ENCODE data around the gene NEU1. TPM values are rescaled to one million over a fixed set of nuclear protein-coding genes. Genes with fewer than 3 reads are reported as not detected.
"Not testable (repeated sequence)": the region's sequence is repeated elsewhere in the genome, so short reads cannot be mapped to it uniquely, and the experiment has no call there.

NEU1 gene
- total RNA-seq, 4 donors from 2014 or later: 20.8 to 42.7 (median 38.1) TPM

- not testable (repeated sequence) for H3K9me3 ChIP-seq, ATAC-seq, H3K27me3 ChIP-seq, H3K36me3 ChIP-seq
- Histone ChIP-seq H3K4me1 (peaks cover 48 to 53% of the 10 kb centered on the region in 2 donors), H3K27ac (peak overlapping the region; percentile 97 to 98 (median 97)), H3K4me3 (peak overlapping the region; percentile 57 to 68 (median 64))
- peak; percentile 22 to 42 for TF ChIP-seq POLR2A (IDR thresholded peaks at IDR 0.05)
- DNase-seq: peak in 1 of 2 donors; percentile 75
- in situ Hi-C loops (cut with MboI; ENCODE audit: low sequenced_read_pairs in 4 of 4): loop anchor here in 1 of 4 donors (25.0 kb wide), 1 partner anchor 369 kb away; the partner anchor contains the start of genes AGER, AGPAT1, GPSM3 and PBX2
- intact Hi-C loops (cut with DNase I; ENCODE audit: low total_unique reads): loop anchor here (5.0 kb wide), 1 partner anchor 1924 kb away; no protein-coding TSS in a partner anchor
Observed at GRCh38 chr6:31817929-31818511, 44.6 kb downstream of the NEU1 start.

- not testable (repeated sequence) for H3K9me3 ChIP-seq, H3K36me3 ChIP-seq, H3K27me3 ChIP-seq, ATAC-seq
- in situ Hi-C loops (cut with MboI; ENCODE audit: low sequenced_read_pairs in 4 of 4) (loop anchor here in 1 of 4 donors (25.0 kb wide), 1 partner anchor 370 kb away; the partner anchor contains the start of genes AGER, AGPAT1, GPSM3 and PBX2), intact Hi-C loops (cut with DNase I; ENCODE audit: low total_unique reads) (loop anchor here (5.0 kb wide), 1 partner anchor 1925 kb away; no protein-coding TSS in a partner anchor)
- peak overlapping the region; percentile 97 to 98 (median 97) for H3K27ac ChIP-seq
- peak in 1 of 2 donors; percentile 67 for DNase-seq
- H3K4me1 ChIP-seq: peaks cover 44 to 49% of the 10 kb centered on the region in 2 donors
- peak overlapping the region; percentile 57 to 68 (median 64) for H3K4me3 ChIP-seq
Observed at GRCh38 chr6:31817133-31817928, 45.3 kb downstream of the NEU1 start.

- Histone ChIP-seq H3K4me1 (peaks cover 32 to 35% of the 10 kb centered on the region in 2 donors), H3K36me3 (no peaks in the 10 kb centered on the region), H3K4me3 (peak within 1 kb of the TSS; percentile 52 to 78 (median 70)), H3K9me3 (no peaks in the 10 kb centered on the region), H3K27ac (peak within 1 kb of the TSS; percentile 99 to 100 (median 99)), H3K27me3 (no peaks in the 10 kb centered on the region)
- ATAC-seq: peak; percentile 61 to 62
- TF ChIP-seq POLR2A (IDR thresholded peaks at IDR 0.05) (peak; percentile 100), CTCF (IDR thresholded peaks at IDR 0.05 in 4 of 5, conservative IDR thresholded peaks at IDR 0.05 in 1 of 5) (no peak)
- DNase-seq: peak; percentile 95 to 97
- intact Hi-C loops (cut with DNase I; ENCODE audit: low total_unique reads): loop anchor here (5.0 kb wide), 1 partner anchor 1927 kb away; no protein-coding TSS in a partner anchor
- in situ Hi-C loops (cut with MboI; ENCODE audit: low sequenced_read_pairs in 4 of 4): loop anchor here in 1 of 4 donors (25.0 kb wide), 1 partner anchor 372 kb away; the partner anchor contains the start of genes AGER, AGPAT1, GPSM3 and PBX2
Observed at GRCh38 chr6:31815025-31815838, 47.4 kb downstream of the NEU1 start, which contains the start of the genes HSPA1A and HSPA1L. HSPA1A (plus strand) TSS chr6:31815543; CDS start chr6:31815757, 214 bp downstream. HSPA1L (minus strand) TSS chr6:31815283; CDS start chr6:31811972, 3,311 bp downstream.

DNA sequence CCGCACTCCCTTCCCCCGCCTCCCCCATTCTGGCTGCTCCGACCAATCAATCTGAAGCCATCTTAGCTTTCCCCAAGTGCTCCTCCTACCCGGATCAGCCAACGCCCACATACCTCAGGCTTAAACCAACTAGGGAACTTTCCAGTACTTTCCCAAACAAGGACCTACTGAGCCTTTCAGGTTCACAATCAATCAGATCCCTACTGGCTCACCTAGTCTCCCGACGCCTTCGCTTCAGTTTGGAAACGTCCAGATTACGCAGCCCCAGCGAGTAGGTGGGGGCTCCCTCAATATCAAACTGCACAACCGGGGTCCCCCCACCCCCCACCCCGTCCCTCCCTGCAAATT is 48.0 kb downstream of the NEU1 start:
- Histone ChIP-seq H3K4me3 (peak overlapping the region; percentile 52 to 78 (median 70)), H3K36me3 (no peaks in the 10 kb centered on the region), H3K27me3 (no peaks in the 10 kb centered on the region), H3K9me3 (no peaks in the 10 kb centered on the region), H3K27ac (peak overlapping the region; percentile 99 to 100 (median 99)), H3K4me1 (peaks cover 26 to 29% of the 10 kb centered on the region in 2 donors)
- no peak for TF ChIP-seq POLR2A (IDR thresholded peaks at IDR 0.05)
- TF ChIP-seq CTCF (IDR thresholded peaks at IDR 0.05 in 4 of 5, conservative IDR thresholded peaks at IDR 0.05 in 1 of 5): no peak
- peak; percentile 98 for DNase-seq
- in situ Hi-C loops (cut with MboI; ENCODE audit: low sequenced_read_pairs in 4 of 4): loop anchor here in 1 of 4 donors (25.0 kb wide), 1 partner anchor 373 kb away; the partner anchor contains the start of genes AGER, AGPAT1, GPSM3 and PBX2
- ATAC-seq: peak; percentile 74 to 75
- intact Hi-C loops (cut with DNase I; ENCODE audit: low total_unique reads): loop anchor here (5.0 kb wide), 1 partner anchor 1928 kb away; no protein-coding TSS in a partner anchor

DNA sequence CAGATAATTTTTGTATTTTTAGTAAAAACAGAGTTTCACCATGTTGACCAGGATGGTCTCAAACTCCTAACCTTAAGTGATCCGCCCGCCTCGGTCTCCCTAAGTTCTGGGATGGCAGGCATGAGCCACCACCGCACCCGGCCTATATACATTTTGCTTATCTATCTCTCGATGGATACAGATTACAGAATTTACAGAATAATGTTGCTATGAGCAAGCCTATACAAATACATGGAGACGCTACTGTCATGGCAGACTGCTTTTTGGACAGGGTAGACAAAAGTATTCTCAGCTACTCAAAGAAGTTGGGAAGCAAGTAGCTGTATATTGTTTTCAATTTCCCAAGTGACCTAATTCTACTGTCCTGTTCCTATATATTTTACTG is 49.2 kb downstream of the NEU1 start:
- Histone ChIP-seq H3K27ac (peak overlapping the region; percentile 99 to 100 (median 99)), H3K27me3 (no peaks in the 10 kb centered on the region), H3K4me1 (peaks cover 18 to 20% of the 10 kb centered on the region in 2 donors), H3K9me3 (no peaks in the 10 kb centered on the region), H3K4me3 (peak overlapping the region in 3 of 4 donors; percentile 56 to 70 (median 69)), H3K36me3 (no peaks in the 10 kb centered on the region)
- no peak for ATAC-seq
- in situ Hi-C loops (cut with MboI; ENCODE audit: low sequenced_read_pairs in 4 of 4): loop anchor here in 1 of 4 donors (25.0 kb wide), 1 partner anchor 374 kb away; the partner anchor contains the start of genes AGER, AGPAT1, GPSM3 and PBX2
- no peak for TF ChIP-seq CTCF (IDR thresholded peaks at IDR 0.05 in 4 of 5, conservative IDR thresholded peaks at IDR 0.05 in 1 of 5)
- no peak for TF ChIP-seq POLR2A (IDR thresholded peaks at IDR 0.05)
- intact Hi-C loops (cut with DNase I; ENCODE audit: low total_unique reads): no loop called here
- DNase-seq: no peak

All from gastrocnemius medialis (tissue), 4 donors.